Common myeloid progenitor, CD34-positive (primary cell): ENCODE results near the gene ELSPBP1.
"Not testable (repeated sequence)": the region's sequence is repeated elsewhere in the genome, so short reads cannot be mapped to it uniquely, and the experiment has no call there.

Experiments used
- CTCF ChIA-PET: fragments of 350-600 bp; sonication (Branson Sonifier 250); formaldehyde crosslinking; loops from one replicate; lab custom pipeline; 2021; ENCODE audit warnings: antibody characterized with exemption; lab: Charles Lee
- POLR2A ChIA-PET: fragments of 350-600 bp; sonication (Branson Sonifier 250); formaldehyde crosslinking; loops from one replicate; lab custom pipeline; 2021; ENCODE audit warnings: antibody characterized with exemption; lab: Charles Lee
- DNase-seq, 3 donors: peaks; one replicate each; pipeline versions ENCODE4 v3.0.0 to v3.0.0-alpha.2; 2013
- H3K27ac ChIP-seq, 2 experiments: 1 replicate in 1 of 2; 2 replicates in 1 of 2; pipeline ENCODE4 v1.7.0; 2013; ENCODE audit warnings: inconsistent platforms in 2 of 2, low read length in 2 of 2, mild to moderate bottlenecking in 2 of 2, low read depth in 1 of 2, moderate library complexity in 1 of 2; ENCODE audit not compliant: severe bottlenecking in 2 of 2, insufficient read depth in 1 of 2, poor library complexity in 1 of 2
- H3K27me3 ChIP-seq, 5 experiments: replicated peaks in 2 of 5; 1 replicate in 3 of 5; 2 replicates in 2 of 5; pipeline versions ENCODE4 v1.6.1 to v1.7.0; 2013; ENCODE audit warnings: low read length in 4 of 5, mild to moderate bottlenecking in 2 of 5, moderate library complexity in 2 of 5, inconsistent platforms in 1 of 5; ENCODE audit not compliant: insufficient read depth in 5 of 5, control insufficient read depth in 4 of 5
- H3K36me3 ChIP-seq, 4 experiments: 1 replicate in 2 of 4; 2 replicates in 2 of 4; pipeline versions ENCODE4 v1.6.1 to v1.7.0; 2013; ENCODE audit warnings: low read length in 3 of 4, control low read depth in 1 of 4, mild to moderate bottlenecking in 1 of 4; ENCODE audit not compliant: control insufficient read depth in 4 of 4, insufficient read depth in 4 of 4
- H3K4me1 ChIP-seq, 4 experiments: 1 replicate in 3 of 4; 2 replicates in 1 of 4; pipeline versions ENCODE4 v1.6.1 to v1.7.1; 2013; ENCODE audit warnings: low read length in 3 of 4, mild to moderate bottlenecking in 3 of 4, control low read depth in 1 of 4, inconsistent platforms in 1 of 4, moderate library complexity in 1 of 4; ENCODE audit not compliant: control insufficient read depth in 4 of 4, insufficient read depth in 4 of 4; ENCODE audit errors: control extremely low read depth in 1 of 4
- H3K4me3 ChIP-seq, 7 experiments: 1 replicate in 4 of 7; 2 replicates in 3 of 7; pipeline versions ENCODE4 v1.5.1 to v1.7.0; 2013; ENCODE audit warnings: mild to moderate bottlenecking in 7 of 7, low read length in 6 of 7, moderate library complexity in 6 of 7, inconsistent platforms in 2 of 7, low read depth in 2 of 7, control low read depth in 1 of 7; ENCODE audit not compliant: insufficient read depth in 4 of 7, control insufficient read depth in 1 of 7; ENCODE audit errors: extremely low read depth in 1 of 7
- H3K9me3 ChIP-seq, 5 experiments: 1 replicate in 4 of 5; 2 replicates in 1 of 5; pipeline versions ENCODE4 v1.6.1 to v1.7.1; 2013; ENCODE audit warnings: low read length in 4 of 5, mild to moderate bottlenecking in 2 of 5, inconsistent platforms in 1 of 5, low read depth in 1 of 5, moderate library complexity in 1 of 5; ENCODE audit not compliant: control insufficient read depth in 4 of 5, insufficient read depth in 2 of 5; ENCODE audit errors: control extremely low read depth in 1 of 5
- WGBS: methylation state at CpG from one replicate; pipeline ENCODE4 v1.1.5; 2013; ENCODE audit not compliant: insufficient coverage; 5-methylcytosine and 5-hydroxymethylcytosine counted together

ELSPBP1 gene

GRCh38 chr19:48059331-48059730 is 64.9 kb downstream of the ELSPBP1 start:
- Histone ChIP-seq H3K27me3 (peaks cover 0 to 11% (median 6%) of the 10 kb centered on the region in 5 experiments), H3K27ac (no peak overlapping the region), H3K36me3 (no peaks in the 10 kb centered on the region), H3K4me3 (no peak overlapping the region), H3K9me3 (no peaks in the 10 kb centered on the region), H3K4me1 (no peaks in the 10 kb centered on the region)
- ChIA-PET POLR2A (no interaction called here), CTCF (no interaction called here)
- WGBS: 100% methylated on average over 1 of the region's 6 CpGs
- no peak for DNase-seq

GRCh38 chr19:48060381-48060780 is 65.9 kb downstream of the ELSPBP1 start:
- Histone ChIP-seq H3K27ac (no peak overlapping the region), H3K27me3 (peaks cover 0 to 11% (median 6%) of the 10 kb centered on the region in 5 experiments), H3K9me3 (peaks cover 0 to 2% (median 0%) of the 10 kb centered on the region in 5 experiments), H3K4me3 (no peak overlapping the region), H3K4me1 (no peaks in the 10 kb centered on the region), H3K36me3 (no peaks in the 10 kb centered on the region)
- ChIA-PET POLR2A (no interaction called here), CTCF (no interaction called here)
- WGBS: 100% methylated on average over 3 of the region's 5 CpGs
- no peak for DNase-seq

GRCh38 chr19:48061401-48062344 is 67.2 kb downstream of the ELSPBP1 start:
- ChIA-PET CTCF (no interaction called here), POLR2A (no interaction called here)
- DNase-seq: no peak
- no peak overlapping the region for H3K4me3 ChIP-seq
- no peaks in the 10 kb centered on the region for H3K4me1 ChIP-seq
- WGBS: 51% methylated on average over 32 of the region's 37 CpGs
- no peaks in the 10 kb centered on the region for H3K36me3 ChIP-seq
- H3K27ac ChIP-seq: no peak overlapping the region
- peaks cover 0 to 11% (median 6%) of the 10 kb centered on the region in 5 experiments for H3K27me3 ChIP-seq
- peaks cover 0 to 2% (median 0%) of the 10 kb centered on the region in 5 experiments for H3K9me3 ChIP-seq

- H3K27ac ChIP-seq: no peak overlapping the region
- DNase-seq: no peak
- H3K27me3 ChIP-seq: peaks cover 0 to 11% (median 7%) of the 10 kb centered on the region in 5 experiments
- H3K4me1 ChIP-seq: no peaks in the 10 kb centered on the region
- CTCF ChIA-PET: no interaction called here
- no peak overlapping the region for H3K4me3 ChIP-seq
- POLR2A ChIA-PET: no interaction called here
- no peaks in the 10 kb centered on the region for H3K36me3 ChIP-seq
- 80% methylated on average over 1 of the region's 2 CpGs for WGBS
- peaks cover 0 to 2% (median 0%) of the 10 kb centered on the region in 5 experiments for H3K9me3 ChIP-seq
Observed at GRCh38 chr19:48064509-48064908, 70.1 kb downstream of the ELSPBP1 start.

- Histone ChIP-seq H3K27me3 (peaks cover 0 to 2% (median 0%) of the 10 kb centered on the region in 5 experiments), H3K4me1 (no peaks in the 10 kb centered on the region), H3K27ac (no peak overlapping the region), H3K9me3 (peaks cover 0 to 2% (median 0%) of the 10 kb centered on the region in 5 experiments), H3K36me3 (no peaks in the 10 kb centered on the region), H3K4me3 (no peak overlapping the region)
- POLR2A ChIA-PET: no interaction called here
- no peak for DNase-seq
- CTCF ChIA-PET: no interaction called here
- WGBS: 93% methylated on average over 2 of the region's 2 CpGs
Observed at GRCh38 chr19:48069435-48069834, 75.0 kb downstream of the ELSPBP1 start.

- H3K27me3 ChIP-seq, H3K36me3 ChIP-seq, DNase-seq, H3K27ac ChIP-seq, POLR2A ChIA-PET, CTCF ChIA-PET, H3K4me3 ChIP-seq, H3K4me1 ChIP-seq, H3K9me3 ChIP-seq: not testable (repeated sequence)
- no CpG with 5 or more reads among the region's 3 CpGs for WGBS
Observed at GRCh38 chr19:48070177-48070769, 75.8 kb downstream of the ELSPBP1 start.
